K562 treated with DMSO at 1 percent for 4 hours (cell line): ENCODE results near the gene EIF4G2. TPM values are rescaled to one million over a fixed set of nuclear protein-coding genes. Genes with fewer than 3 reads are reported as not detected.

Experiments used
- total RNA-seq: library from RNA; unstranded; fragments of 300-600 nt; gene quantifications from 2 replicates; pipeline ENCODE4 v1.2.3, GENCODE V29; 2022; ENCODE audit not compliant: insufficient read depth

EIF4G2 gene
- 316 and 402 TPM in 2 replicates for total RNA-seq

GRCh38 chr11:10808553-10809372 lies at the start of gene EIF4G2:
Gene EIF4G2 (minus strand): TSS chr11:10808926.

DNA sequence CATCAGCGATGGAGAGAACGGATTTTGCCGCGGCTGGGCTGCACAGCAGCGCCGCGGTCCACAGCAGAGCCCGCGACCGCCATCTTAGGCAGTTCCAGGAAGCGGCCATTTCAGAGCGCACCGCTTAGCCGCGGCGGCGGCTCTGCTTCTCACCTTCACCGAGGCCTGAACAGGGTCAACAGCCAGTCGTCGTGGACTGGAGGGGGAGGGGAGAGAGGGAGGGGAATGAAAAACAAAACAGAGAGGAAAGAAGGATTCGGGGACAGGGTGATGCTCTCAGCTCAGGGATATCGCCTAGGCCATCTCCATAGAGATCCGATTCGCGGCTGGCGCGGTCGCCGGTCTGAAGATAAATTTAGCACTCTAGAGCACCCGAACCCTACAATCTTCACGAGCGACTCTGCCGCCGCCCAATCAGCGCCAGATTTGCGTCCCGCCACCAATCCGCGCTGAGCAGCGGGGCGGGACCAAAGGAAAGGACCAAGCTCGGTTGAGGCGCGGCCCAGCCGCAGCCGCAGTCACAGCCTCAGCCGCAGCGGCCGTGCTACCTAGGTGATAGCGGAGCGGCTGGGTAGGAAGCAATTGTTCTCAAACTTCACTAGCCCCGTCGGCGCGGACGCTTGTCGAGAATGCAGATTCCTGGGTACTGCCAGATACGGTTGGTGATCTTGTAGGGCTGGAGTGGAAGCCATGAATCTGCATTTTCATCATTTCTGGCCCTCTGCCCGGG lies 49.1 kb upstream of the EIF4G2 start, which contains the start of gene ZBED5:
Gene ZBED5 (minus strand): TSS at position 345 of the 730 bp plus-strand sequence. CDS start 3,108 bp downstream, outside the sequence.

DNA sequence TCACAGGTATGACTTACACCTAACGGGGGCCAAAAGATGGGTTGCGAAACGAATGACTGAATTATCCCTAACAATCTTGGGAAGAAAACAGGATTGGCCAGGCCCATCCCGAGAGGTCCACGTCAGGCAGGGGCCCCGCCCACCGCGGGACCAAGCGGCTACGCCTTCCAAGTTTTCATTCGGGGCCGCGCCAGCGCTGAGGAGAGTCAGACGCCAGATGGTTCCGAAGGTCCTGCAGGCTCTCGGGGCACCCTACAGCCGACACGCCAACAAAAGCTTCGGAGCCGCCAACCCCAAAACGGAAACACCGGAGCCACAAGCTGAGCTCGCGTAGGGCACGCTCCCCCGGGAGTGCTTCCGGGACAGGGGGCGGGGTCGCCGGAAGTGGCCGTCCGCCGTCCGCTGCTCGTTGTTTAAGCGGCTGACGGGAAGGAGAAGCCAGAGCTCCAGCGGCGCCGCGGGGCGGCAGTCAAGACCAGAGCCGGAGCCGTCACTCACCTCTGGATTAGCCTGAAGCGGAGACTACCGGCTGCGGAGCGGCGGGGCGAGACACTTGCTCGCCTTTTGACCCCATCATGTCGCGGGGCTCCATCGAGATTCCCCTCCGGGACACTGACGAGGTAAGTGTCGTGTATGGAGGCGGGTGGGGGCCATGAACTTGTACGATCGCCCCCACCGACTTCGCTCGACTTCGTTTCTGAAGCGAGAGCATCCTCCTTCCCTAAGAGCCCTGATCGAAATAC lies 57.7 kb downstream of the EIF4G2 start, which contains the start of gene CTR9:
Gene CTR9 (plus strand): TSS at position 409 of the 743 bp plus-strand sequence. CDS start 167 bp downstream, at position 576.

Other genes starting within 250 kb of the EIF4G2 start
- 0.54 TPM in 1 of 2 replicates, not detected in the other for gene LYVE1, start 240.3 kb downstream of the EIF4G2 start, total RNA-seq
- gene IRAG1, start 115.2 kb downstream of the EIF4G2 start, total RNA-seq, result 0.40 TPM in 1 of 2 replicates, not detected in the other
- 44.2 and 47.9 TPM in 2 replicates for gene CTR9, start 57.7 kb downstream of the EIF4G2 start, total RNA-seq
- 10.1 and 15.1 TPM in 2 replicates for gene ZBED5, start 49.1 kb upstream of the EIF4G2 start, total RNA-seq